ENCODE measurements around the gene CPED1.

Gene CPED1

GRCh38 chr7:121344497-121344896, 356.0 kb downstream of the CPED1 start:
- Histone ChIP-seq H3K9ac (ENCODE audit: low read depth in 1 of 2, low read length in 2 of 2) (no peak overlapping the region), H3K9me3 (ENCODE audit: control insufficient read depth in 2 of 2, low read length in 2 of 2) (no peaks in the 10 kb centered on the region), H3K27ac (ENCODE audit: low read depth in 2 of 2, low read length in 2 of 2) (no peak overlapping the region), H3K4me1 (ENCODE audit: control insufficient read depth in 2 of 2, insufficient read depth in 2 of 2, low read length in 2 of 2) (peaks cover 4 to 11% of the 10 kb centered on the region in 2 donors), H3K36me3 (ENCODE audit: control insufficient read depth in 2 of 2, insufficient read depth in 2 of 2, low read length in 2 of 2) (no peaks in the 10 kb centered on the region), H3K4me3 (ENCODE audit: low read length in 2 of 2) (no peak overlapping the region), H3K27me3 (ENCODE audit: control insufficient read depth in 2 of 2, insufficient read depth in 2 of 2, low read length in 2 of 2) (no peaks in the 10 kb centered on the region)
